Stomach smooth muscle (tissue), 2 donors: Measurements from ENCODE around the gene CHIC2.
A peak's percentile ranks its signal among the peaks of the same experiment; 100 is the strongest.
"Not testable (repeated sequence)": the region's sequence is repeated elsewhere in the genome, so short reads cannot be mapped to it uniquely, and the experiment has no call there.

Experiments
- H3K27ac ChIP-seq: one replicate; pipeline ENCODE4 v1.7.0; 2013; ENCODE audit warnings: mild to moderate bottlenecking, low read length, inconsistent platforms
- H3K27me3 ChIP-seq, 2 donors: one replicate each; pipeline ENCODE4 v1.7.0; 2013; ENCODE audit warnings: low read length in 2 of 2; ENCODE audit not compliant: insufficient read depth in 2 of 2, control insufficient read depth in 1 of 2
- H3K36me3 ChIP-seq, 2 donors: one replicate each; pipeline ENCODE4 v1.7.0; 2013; ENCODE audit warnings: low read length in 2 of 2; ENCODE audit not compliant: control insufficient read depth in 2 of 2, insufficient read depth in 2 of 2
- H3K4me1 ChIP-seq: one replicate; pipeline ENCODE4 v1.7.0; 2013; ENCODE audit warnings: low read length; ENCODE audit not compliant: control insufficient read depth, insufficient read depth
- H3K4me3 ChIP-seq, 2 donors: one replicate each; pipeline ENCODE4 v1.7.0; 2013; ENCODE audit warnings: low read length in 2 of 2
- H3K9ac ChIP-seq, 2 donors: one replicate each; pipeline ENCODE4 v1.7.0; 2013; ENCODE audit warnings: low read length in 2 of 2, mild to moderate bottlenecking in 1 of 2
- H3K9me3 ChIP-seq, 2 donors: one replicate each; pipeline ENCODE4 v1.7.0; 2013; ENCODE audit warnings: low read length in 2 of 2; ENCODE audit not compliant: control insufficient read depth in 2 of 2
- donor health status: healthy.
- donor health status: Pancreatic carcinoma.

CHIC2 gene

GRCh38 chr4:54064317-54065111, at the start of gene CHIC2:
Gene CHIC2, minus strand, starts transcription at chr4:54064605. Its CDS starts 305 bp downstream, at chr4:54064300.
- no peaks in the 10 kb centered on the region for H3K9me3 ChIP-seq
- H3K36me3 ChIP-seq, result no peaks in the 10 kb centered on the region
- H3K27me3 ChIP-seq, result no peaks in the 10 kb centered on the region
- H3K4me3 ChIP-seq, result peak within 1 kb of the TSS; percentile 71 to 97
- peak within 1 kb of the TSS; percentile 80 for H3K27ac ChIP-seq
- H3K9ac ChIP-seq, result peak within 1 kb of the TSS; percentile 69 to 93
- H3K4me1 ChIP-seq, result no peaks in the 10 kb centered on the region

- not testable (repeated sequence) for H3K4me1 ChIP-seq, H3K36me3 ChIP-seq, H3K4me3 ChIP-seq, H3K9me3 ChIP-seq, H3K27ac ChIP-seq, H3K9ac ChIP-seq
- peaks cover 24 to 30% of the 10 kb centered on the region in 2 donors for H3K27me3 ChIP-seq
These were observed 48.8 kb upstream of the CHIC2 start for GRCh38 chr4:54113206-54113605.

DNA sequence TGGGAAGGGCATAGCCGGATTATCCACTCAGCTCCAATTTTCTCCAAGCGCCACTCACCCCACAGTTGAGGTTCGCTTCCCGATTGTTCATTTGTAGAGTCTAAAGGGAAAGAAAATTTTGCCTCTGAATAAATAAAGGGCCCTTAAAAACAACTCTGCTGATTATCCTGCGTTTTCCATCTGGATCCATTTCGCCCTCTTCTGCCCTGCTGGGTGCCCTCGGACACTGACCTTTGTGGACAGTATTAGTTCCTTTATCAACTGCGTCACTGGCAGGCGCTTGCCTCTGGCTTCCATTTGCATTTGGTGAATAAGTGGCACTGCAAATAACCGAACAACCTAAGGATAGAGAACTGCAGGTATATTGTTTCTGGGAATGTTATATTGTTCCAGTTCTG, 45.6 kb upstream of the CHIC2 start:
- no peak overlapping the region for H3K27ac ChIP-seq
- H3K4me1 ChIP-seq, result peaks cover 5% of the 10 kb centered on the region
- no peak overlapping the region for H3K9ac ChIP-seq
- H3K27me3 ChIP-seq, result peaks cover 38 to 54% of the 10 kb centered on the region in 2 donors
- peaks cover 0 to 1% of the 10 kb centered on the region in 2 donors for H3K9me3 ChIP-seq
- no peak overlapping the region for H3K4me3 ChIP-seq
- no peaks in the 10 kb centered on the region for H3K36me3 ChIP-seq

DNA sequence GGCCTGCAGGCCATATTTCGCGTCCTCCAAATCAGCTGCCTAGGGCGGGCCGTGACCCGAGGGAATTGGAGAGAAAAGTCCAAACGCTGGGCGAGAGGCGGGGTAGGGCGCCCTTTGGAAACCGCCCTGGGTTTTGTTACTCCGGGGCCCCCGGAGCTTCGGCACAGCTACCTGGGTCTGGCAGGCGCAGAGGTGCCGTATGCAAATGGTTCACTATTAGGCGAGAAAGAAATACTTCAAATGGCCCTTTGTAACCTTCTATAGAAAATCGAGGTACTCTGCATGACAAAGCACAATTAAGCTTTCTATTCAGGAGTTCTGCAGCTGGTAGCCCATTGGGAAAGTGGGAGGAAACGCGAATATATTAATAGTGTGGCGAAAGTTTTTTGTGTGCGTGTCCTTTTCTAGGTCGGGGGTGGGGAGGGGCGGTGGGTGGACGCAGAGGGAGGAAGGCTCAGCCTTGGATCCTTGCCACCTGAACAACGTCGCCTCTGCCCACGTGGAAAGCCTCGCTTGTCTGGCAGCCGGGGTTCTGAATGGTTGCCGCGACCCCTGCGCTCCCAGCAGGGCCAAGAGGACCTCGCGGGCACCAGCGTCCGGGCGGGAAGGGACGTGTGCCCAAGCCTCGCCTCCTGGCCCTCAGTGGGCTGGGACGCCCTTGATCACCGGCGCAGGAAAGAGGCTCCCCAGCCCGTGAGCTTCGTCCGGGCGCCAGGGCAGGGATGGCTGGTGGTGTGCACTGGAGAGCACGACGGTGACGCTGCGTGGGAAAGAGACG, 45.0 kb upstream of the CHIC2 start:
- H3K27me3 ChIP-seq, result peaks cover 41 to 60% of the 10 kb centered on the region in 2 donors
- H3K36me3 ChIP-seq, result no peaks in the 10 kb centered on the region
- peak overlapping the region in 1 of 2 donors; percentile 15 for H3K4me3 ChIP-seq
- H3K4me1 ChIP-seq, result peaks cover 5% of the 10 kb centered on the region
- no peak overlapping the region for H3K9ac ChIP-seq
- no peaks in the 10 kb centered on the region for H3K9me3 ChIP-seq
- H3K27ac ChIP-seq, result no peak overlapping the region

GRCh38 chr4:54107951-54108748, 43.7 kb upstream of the CHIC2 start:
- Histone ChIP-seq H3K36me3 (no peaks in the 10 kb centered on the region), H3K9me3 (no peaks in the 10 kb centered on the region), H3K27me3 (peaks cover 50 to 69% of the 10 kb centered on the region in 2 donors), H3K4me1 (peaks cover 14% of the 10 kb centered on the region), H3K4me3 (no peak overlapping the region), H3K9ac (no peak overlapping the region), H3K27ac (no peak overlapping the region)

GRCh38 chr4:54104907-54105306, 40.5 kb upstream of the CHIC2 start:
- H3K36me3 ChIP-seq, result no peaks in the 10 kb centered on the region
- no peak overlapping the region for H3K4me3 ChIP-seq
- no peak overlapping the region for H3K27ac ChIP-seq
- no peak overlapping the region for H3K9ac ChIP-seq
- no peaks in the 10 kb centered on the region for H3K9me3 ChIP-seq
- H3K4me1 ChIP-seq, result peaks cover 26% of the 10 kb centered on the region
- peaks cover 56 to 87% of the 10 kb centered on the region in 2 donors for H3K27me3 ChIP-seq

DNA sequence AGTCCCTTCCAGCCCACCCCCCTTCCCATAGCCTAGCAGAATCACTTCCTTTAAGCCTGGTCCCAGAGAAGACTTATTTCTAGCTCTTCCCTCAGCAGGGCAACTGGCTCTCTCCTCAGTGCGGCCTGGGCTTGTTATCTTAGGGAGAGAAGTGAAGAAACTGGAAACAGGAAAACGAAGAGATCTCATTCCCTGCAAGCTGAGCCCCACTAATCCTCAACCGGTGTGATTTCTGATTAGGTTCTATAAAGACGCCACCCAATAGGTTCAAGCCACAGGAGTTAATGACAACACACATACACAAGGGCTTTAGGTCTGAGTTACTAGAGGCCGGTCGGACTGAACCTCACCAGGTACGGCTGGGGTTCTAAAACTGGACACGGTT, 38.8 kb upstream of the CHIC2 start:
- Histone ChIP-seq H3K9me3 (no peaks in the 10 kb centered on the region), H3K4me1 (peaks cover 30% of the 10 kb centered on the region), H3K27ac (no peak overlapping the region), H3K9ac (no peak overlapping the region), H3K27me3 (peaks cover 58 to 87% of the 10 kb centered on the region in 2 donors), H3K4me3 (peak overlapping the region; percentile 10 to 35), H3K36me3 (no peaks in the 10 kb centered on the region)

DNA sequence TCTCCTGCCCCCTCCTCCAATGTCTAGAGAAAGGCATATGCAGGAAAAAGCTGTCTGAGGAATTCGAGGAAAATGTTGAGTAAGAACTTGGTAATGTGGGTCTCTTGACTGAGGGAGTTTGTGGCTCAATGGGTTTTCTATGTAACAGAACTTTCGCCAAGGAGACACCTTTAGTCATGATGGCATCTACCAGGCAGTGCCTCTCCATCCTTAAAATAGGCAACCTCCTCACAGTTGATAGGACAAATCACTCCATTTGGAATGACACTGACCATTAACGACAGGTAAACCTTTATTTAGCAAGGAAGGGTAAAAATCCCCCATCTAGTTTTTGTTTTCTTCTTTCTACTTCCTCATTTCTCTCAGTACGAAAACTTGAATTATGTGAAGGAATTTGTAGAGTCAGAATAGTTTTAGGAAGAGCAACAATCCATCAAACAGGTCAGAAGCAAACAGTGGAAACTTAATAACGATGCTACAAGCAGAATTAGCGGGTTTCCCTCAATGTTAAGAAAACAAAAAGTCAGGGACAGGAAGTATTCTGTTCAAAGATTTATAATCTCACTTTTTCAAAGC, 38.2 kb upstream of the CHIC2 start:
- H3K9me3 ChIP-seq, result no peaks in the 10 kb centered on the region
- no peak overlapping the region for H3K4me3 ChIP-seq
- no peak overlapping the region for H3K27ac ChIP-seq
- no peak overlapping the region for H3K9ac ChIP-seq
- H3K4me1 ChIP-seq, result peaks cover 30% of the 10 kb centered on the region
- no peaks in the 10 kb centered on the region for H3K36me3 ChIP-seq
- peaks cover 63 to 87% of the 10 kb centered on the region in 2 donors for H3K27me3 ChIP-seq

- H3K4me1 ChIP-seq, result peaks cover 30% of the 10 kb centered on the region
- H3K36me3 ChIP-seq, result no peaks in the 10 kb centered on the region
- peaks cover 68 to 90% of the 10 kb centered on the region in 2 donors for H3K27me3 ChIP-seq
- H3K27ac ChIP-seq, result no peak overlapping the region
- H3K9ac ChIP-seq, result no peak overlapping the region
- peak overlapping the region in 1 of 2 donors; percentile 64 for H3K4me3 ChIP-seq
- no peaks in the 10 kb centered on the region for H3K9me3 ChIP-seq
These were observed 37.0 kb upstream of the CHIC2 start for GRCh38 chr4:54101190-54102041.
